Stomach (tissue), 4 donors: ENCODE measurements around the gene DCT.

Experiments used
- CTCF ChIP-seq, 7 experiments: fragments of 450-650 bp in 4 of 7; fragments of 200-600 bp in 3 of 7; sonication (generic) in 3 of 7; IDR thresholded peaks; one replicate each; pipeline ENCODE4 v1.5.1; 2016 to 2019; ENCODE audit warnings: antibody characterized with exemption in 7 of 7, control low read depth in 2 of 7, mild to moderate bottlenecking in 1 of 7
- POLR2A ChIP-seq, 4 donors: fragments of 450-650 bp; IDR thresholded peaks; one replicate each; pipeline ENCODE4 v1.6.1; 2016; ENCODE audit warnings: antibody characterized with exemption in 4 of 4, control low read depth in 2 of 4, mild to moderate bottlenecking in 1 of 4, moderate library complexity in 1 of 4
- POLR2AphosphoS5 ChIP-seq, 3 donors: sonication (generic); formaldehyde crosslinking; IDR thresholded peaks; one replicate each; pipeline ENCODE4 v1.6.1; 2016; ENCODE audit warnings: antibody characterized with exemption in 3 of 3

GRCh38 chr13:94483970-94484369 lies 4.5 kb upstream of the DCT start:
- no peak for TF ChIP-seq CTCF (IDR thresholded peaks at IDR 0.05)
- TF ChIP-seq POLR2A (IDR thresholded peaks at IDR 0.05) = no peak
- TF ChIP-seq POLR2AphosphoS5 (IDR thresholded peaks at IDR 0.05) = no peak
